Anterior cingulate cortex (tissue), 58 donors: ENCODE data around the gene OSGIN1.
A peak's percentile ranks its signal among the peaks of the same experiment; 100 is the strongest.

Experiments
- DNase-seq, 58 donors: peaks; one replicate each; lab custom pipeline; 2025; lab: John Stamatoyannopoulos, UW

The OSGIN1 gene, protein sequence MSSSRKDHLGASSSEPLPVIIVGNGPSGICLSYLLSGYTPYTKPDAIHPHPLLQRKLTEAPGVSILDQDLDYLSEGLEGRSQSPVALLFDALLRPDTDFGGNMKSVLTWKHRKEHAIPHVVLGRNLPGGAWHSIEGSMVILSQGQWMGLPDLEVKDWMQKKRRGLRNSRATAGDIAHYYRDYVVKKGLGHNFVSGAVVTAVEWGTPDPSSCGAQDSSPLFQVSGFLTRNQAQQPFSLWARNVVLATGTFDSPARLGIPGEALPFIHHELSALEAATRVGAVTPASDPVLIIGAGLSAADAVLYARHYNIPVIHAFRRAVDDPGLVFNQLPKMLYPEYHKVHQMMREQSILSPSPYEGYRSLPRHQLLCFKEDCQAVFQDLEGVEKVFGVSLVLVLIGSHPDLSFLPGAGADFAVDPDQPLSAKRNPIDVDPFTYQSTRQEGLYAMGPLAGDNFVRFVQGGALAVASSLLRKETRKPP

DNA sequence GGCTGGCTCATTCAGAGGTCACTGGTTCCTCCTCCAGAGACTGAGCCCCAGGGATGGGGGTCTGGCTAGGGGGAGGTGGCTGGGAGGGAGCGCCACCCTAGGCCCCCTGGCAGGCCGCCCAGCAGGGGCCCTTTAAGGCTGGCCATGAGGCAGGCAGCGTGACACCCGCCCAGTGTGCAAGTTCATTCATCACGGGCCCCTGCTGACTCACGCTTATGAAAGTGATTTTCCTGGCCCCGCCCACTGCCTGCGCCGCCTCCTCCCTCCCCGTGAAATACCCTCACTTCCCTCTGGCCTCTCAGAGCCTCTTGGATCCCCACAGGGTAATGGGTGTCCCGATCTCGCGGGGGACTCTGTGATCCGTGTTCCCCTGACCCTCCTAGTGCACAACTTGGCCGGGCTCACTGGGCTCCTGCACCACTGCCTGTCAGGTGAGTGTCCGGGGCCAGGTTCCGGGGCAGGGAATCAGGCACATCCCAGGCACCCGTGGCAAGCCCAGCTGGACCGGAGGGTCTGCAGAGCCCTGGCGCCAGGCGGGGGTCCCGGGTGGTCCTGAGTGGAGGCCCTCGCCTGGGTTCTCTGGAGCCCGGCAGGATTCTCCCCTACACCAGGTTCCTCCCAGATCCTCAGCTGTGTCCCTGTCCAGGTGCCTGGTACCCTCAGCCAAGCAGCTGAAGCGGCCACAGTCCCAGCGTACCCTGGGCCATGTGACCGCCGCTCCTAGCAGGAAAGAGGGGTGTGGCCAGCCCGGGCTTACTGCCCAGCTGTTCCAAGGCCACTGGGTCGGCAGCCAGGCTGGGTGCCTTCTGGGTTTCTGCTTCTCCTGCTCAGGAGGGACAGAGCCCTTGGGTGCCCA lies at the start of gene OSGIN1:
OSGIN1 (plus strand) TSS at position 301 of the 856 bp plus-strand sequence. CDS start 4,432 bp downstream, outside the sequence.
- DNase-seq, result peak in 57 of 58 donors; percentile 23 to 95 (median 67)

DNA sequence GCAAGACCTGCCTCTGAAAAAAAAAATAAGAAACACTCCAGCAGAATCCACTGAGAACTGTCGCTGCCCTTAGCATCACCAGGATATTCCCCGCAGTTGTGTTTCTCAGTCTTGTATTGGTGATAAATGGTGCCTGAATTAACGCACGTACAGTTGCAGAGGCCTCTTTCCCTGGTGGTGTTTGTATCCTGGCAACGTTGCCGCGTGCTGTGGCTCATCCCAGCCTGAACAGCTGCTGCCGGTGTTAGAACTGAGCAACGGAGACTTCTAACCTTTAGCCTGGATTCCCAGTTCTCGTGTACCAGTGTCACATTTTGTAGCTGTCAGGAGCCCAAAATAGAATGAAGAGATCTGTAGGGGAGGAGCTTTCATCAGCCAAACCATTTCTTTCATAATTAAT lies 49.3 kb upstream of the OSGIN1 start:
- DNase-seq, result peak in 7 of 58 donors; percentile 16 to 26 (median 20)

DNA sequence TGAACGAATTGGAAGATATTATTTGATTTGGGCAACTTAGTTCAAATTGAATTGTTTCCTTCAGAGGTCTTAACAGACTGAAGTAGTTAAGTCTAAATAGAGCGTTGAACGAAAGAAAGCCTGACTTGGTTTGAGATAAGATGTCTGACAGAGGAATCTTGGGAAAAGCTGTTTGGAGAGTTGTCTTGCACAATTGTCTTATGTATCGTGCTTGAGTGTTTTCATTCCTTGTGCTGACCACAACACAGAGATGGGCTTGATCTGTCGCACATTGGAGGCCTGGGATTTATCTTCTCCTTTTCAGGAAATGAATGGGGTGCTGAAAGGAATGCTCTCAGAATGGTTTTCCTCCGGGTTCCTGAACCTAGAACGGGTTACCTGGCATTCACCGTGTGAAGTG lies 46.4 kb upstream of the OSGIN1 start:
- no peak for DNase-seq

DNA sequence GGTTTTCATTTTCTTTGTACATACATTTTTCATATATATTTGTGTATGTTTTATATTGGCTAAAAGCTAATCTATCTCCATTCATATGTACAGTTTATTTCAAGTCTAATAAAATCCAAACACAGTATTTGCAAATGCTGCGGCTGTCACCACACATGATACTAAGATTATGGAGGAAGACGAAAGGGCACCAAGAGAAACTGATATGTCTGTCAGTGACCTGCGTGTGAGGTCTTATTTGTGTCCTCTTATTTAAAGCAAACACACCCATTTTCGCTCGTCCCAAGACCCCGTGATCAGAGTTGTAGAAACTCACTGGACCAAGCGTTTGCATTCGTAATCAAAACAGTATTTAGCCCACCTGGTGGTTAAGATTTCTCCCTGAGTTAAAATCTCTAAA lies 45.9 kb upstream of the OSGIN1 start:
- no peak for DNase-seq

DNA sequence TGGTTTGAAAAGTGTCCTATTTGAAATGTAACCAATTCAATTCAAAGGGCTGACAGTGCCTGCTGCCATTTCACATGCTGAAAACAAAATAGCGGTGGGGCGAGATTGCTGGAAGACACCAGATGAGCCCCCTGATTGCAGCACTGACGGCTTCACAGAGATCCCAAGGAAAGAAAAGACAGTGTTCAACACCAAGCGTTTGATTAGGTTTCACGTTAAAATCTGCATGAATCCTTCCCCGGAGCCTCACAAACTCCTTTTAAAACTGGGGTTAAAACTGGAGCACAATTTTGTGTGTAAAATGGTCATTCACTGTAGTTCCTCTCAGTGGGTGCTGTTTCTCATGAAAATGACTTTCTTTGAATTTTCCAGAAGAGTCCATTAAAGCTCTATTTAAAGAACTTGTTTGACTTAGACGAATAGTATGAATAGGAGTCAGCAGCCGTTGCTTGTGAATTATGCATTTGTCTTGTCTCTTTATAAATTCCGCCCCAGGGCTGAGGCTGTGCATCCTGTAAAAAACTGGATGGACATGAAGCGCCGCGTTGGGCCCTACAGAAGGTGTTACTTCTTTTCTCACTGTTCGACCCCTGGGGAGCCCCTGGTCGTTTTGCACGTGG lies 45.3 kb upstream of the OSGIN1 start:
- DNase-seq, result no peak

DNA sequence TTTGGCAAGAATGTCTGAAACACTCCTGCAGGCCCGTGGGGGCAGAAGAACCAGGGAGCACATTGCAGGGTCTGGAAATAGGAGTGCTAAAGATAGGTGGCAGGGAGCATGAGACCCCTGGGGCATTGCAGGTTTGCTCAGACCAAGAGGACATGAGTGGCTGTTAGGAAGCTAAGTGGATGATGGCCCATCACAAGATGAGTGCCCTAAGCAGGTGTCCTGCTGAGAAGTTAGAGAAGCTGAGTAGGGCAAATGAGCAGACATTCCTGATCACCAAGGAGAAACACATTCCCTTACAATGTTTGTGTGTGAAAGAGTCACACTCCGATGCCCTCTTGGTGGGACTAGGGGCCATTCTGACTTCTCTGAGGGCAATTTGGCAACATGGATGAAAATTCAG lies 44.2 kb upstream of the OSGIN1 start:
- DNase-seq, result no peak

DNA sequence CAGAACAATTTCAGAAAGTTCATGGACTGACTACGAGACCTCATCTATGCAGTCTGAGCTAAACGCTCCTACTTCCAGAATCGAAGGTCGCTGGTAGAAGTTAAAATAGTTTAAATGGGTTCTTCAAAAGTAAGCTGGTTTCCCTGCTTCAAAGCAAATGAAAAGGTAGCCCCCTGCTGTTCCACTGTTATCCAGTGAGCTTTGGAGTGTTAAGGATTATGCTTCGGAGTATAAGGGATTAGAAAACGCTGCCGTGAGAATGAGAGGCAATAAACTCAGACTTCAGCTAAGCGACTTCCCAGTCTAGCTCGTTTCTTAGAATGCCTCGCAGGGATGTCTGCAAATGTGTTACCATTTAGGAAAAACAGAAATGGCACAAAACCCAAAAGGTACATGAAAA lies 41.8 kb upstream of the OSGIN1 start:
- DNase-seq, result no peak

DNA sequence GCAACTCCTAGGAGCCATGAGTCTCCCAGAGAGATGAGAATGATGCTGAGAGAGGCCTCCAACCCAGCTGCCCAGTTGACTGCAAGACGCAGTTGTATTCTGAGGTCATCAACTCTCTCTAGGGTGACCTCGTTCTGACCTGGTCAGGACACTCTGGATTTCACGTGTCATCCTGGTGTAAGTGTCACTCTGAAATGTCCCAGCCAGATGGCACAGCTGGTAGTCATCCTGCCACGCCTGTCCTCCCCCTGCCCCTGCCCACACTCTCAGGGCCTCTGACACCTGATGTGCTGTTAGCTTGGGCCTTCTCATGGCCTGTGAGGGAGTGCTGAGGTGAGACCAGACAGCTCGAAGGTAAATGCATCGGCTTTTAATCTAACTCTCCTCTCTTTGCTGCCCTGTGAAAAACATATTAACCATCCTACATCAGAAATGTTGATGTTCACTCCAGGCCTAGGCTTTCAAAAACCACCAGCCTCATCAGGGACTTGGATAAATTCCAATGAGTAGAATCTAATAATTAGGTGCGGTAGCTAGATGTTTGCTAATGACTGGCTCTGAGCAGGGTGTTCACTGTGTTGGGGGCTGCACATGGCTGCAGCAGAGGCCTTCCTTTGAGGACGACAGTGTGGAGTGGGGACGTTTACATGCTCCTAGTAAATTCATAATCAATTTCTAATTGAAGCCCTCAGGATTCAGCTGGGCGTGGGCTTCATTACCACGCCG lies 40.4 kb upstream of the OSGIN1 start:
- DNase-seq, result no peak

DNA sequence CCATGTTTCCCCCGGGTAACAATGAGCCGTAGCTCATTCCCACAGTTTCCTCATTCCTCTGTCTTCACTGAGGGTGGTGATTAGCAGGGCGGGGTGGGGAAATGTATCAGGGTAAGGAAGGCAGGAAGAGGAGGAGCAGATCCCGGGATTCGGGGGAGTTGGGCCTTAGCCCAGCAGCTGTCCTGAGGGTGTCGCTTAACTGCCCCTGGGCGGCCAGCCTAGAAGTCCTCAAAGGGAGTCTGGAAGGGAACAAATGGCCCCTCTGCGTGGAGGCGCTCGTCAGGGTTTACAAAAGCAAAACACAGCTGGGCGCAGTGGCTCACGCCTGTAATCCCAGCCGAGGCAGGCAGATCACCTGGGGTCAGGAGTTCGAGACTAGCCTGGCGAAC lies 39.8 kb upstream of the OSGIN1 start:
- no peak for DNase-seq

DNA sequence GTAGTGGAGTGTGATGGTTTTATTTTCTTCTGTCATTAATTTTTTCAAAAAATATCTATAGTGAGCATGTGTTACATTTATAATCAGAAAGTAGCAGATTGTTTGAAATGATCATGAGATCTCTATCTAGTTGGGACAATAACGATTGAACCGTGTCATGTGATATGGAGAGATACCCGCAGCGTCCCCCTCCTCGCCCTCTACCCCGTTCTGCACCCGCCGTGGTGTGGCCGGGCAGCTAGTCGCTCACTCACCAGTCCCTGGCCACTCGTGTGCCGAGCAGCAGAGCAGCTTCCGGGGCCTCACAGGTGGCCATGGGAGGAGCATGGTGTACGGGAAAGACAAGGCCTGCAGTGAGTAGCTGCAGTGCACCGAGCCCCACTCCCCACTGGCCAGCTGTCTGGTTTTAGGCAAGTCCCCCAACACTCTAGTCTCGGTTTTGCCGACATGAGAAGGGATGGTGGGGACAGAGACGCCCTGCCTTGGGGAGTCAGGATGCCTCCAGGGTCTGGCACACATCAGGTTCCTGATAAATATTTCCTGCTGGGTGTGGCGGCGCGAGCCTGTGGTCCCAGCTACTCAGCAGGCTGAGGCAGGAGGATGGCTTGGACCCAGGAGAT lies 38.8 kb upstream of the OSGIN1 start:
- no peak for DNase-seq

DNA sequence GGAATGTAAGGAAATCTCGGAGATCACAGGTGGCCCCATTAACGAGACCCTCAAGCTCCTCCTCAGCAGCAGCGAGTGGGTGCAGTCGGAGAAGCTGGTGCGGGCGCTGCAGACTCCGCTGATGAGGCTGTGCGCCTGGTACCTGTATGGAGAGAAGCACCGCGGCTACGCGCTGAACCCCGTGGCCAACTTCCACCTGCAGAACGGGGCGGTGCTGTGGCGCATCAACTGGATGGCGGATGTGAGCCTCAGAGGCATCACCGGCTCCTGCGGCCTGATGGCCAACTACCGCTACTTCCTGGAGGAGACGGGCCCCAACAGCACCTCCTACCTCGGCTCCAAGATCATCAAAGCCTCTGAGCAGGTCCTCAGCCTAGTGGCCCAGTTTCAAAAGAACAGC lies 38.0 kb upstream of the OSGIN1 start:
- DNase-seq, result no peak

DNA sequence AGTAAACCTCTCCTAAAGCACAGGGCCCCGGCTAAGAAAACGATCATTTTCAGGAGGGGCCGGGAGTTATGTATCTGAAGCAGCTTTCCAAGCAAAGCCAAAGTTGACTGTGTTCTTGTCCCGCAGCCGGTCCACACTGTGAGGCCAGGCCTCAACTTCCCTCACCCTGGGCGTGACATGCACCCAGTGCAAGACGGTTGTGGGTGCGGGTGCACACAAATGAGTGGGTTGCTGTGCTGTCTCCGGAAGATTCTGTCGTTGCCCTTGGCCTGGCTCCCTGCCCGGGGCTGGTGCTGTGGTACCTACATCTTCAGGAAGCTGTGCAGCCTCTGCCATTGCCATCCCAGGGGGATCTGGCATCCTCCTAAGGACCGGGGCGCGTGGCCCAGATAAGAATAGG lies 37.5 kb upstream of the OSGIN1 start:
- no peak for DNase-seq

DNA sequence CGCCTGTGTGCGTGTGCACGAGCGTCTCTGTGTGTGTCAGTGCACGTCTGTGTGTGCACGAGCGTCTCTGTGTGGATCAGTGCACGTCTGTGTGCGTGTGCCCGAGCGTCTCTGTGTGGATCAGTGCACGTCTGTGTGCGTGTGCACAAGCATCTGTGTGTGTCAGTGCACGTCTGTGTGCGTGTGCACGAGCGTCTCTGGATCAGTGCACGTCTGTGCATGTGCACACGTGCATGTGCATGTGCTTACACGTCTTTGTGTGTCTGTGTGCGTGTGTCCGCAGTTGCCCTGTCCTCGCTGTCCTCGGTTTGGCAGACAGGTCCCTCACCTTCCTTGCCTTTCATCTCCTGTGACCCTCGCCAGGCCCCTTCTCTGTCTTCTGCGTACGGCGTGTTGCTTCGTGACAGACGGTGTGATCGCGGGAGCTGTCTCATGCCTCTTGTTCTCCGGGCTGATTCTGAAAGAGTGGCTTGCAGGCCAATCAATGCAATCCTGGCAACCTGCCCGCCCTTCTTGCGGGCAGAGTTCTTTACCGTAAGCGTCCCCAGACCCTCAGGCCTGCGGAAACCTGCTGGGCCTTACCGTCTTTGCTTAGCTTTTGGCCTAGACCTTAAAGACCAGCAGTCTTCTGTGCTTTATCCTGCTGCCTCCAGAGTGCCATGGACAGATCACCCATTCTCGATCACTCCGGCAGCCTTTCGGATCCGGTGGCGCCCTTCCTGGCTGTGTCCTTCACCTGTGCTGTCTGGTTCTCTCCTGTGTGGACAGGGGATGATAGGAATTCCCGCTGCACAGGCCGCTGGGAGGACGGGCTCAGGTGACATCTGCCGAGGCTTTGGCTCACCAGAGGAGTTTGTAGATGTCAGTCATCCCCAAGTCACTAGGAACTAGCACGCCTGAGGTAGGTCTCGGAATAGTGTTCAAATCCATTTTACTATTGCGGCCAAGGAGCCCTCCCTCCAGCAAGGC lies 35.6 kb upstream of the OSGIN1 start:
- DNase-seq, result no peak

DNA sequence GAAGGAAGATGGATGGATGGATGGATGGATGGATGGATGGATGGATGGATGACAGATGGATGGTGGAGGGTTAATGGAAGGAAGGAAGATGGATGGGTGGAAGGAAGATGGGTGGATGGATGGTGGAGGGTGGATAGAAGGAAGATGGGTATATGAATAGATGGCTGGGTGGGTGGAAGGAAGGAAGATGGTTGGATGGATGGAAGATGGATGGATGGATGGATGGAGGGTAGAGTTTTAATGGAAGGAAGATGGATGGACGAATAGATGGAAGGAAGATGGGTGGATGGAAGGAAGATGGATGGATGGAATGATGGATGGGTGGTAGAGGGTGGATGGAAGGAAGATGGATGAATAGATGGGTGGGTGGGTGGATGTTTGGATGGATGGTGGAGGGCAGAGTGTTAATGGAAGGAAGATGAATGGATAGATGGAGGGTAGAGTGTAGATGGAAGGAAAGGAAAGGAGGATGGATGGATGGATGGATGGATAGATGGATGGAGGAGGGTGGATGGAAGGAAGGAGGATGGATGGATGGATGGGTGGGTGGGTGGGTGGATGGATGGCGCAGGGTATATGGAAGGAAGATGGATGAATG lies 32.0 kb upstream of the OSGIN1 start:
- DNase-seq, result no peak

DNA sequence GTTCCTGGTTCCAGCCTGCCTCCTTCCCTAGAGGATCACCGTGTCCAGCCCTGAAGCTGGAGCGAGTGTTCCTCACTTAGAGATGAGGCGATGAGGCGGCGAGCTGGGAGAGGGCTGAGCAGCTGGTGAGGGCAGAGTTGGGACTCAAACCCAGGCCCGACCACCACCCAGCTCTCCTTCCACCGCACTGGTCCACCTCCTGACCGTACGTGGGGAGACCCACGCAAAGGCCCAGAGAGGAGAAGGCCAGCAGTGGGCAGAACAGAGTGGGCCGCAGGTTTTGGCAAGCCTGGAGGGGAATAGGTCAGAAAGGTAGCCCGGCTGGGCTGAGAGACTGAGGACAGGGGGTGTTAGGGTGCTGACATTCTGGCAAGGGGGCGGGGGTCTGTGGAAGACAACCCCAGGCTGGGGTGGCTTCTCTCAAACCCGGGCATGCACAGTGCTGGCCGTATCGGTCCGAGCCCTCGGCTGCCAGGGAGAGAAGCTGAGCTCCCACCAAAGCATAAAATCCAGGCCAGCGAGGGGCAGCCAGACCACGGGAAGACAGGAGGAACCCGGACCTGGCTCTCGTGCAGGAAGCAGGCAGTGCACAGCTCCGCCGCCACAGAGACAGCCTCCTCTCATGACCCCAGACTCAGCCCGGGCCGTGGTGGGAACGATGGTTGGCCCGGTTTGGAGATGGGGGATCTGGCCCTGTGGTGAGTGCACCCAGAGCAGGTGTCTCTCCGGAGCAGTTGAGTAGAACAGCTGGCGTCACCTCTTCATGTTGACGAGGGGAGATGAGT lies 29.3 kb upstream of the OSGIN1 start:
- DNase-seq, result no peak

DNA sequence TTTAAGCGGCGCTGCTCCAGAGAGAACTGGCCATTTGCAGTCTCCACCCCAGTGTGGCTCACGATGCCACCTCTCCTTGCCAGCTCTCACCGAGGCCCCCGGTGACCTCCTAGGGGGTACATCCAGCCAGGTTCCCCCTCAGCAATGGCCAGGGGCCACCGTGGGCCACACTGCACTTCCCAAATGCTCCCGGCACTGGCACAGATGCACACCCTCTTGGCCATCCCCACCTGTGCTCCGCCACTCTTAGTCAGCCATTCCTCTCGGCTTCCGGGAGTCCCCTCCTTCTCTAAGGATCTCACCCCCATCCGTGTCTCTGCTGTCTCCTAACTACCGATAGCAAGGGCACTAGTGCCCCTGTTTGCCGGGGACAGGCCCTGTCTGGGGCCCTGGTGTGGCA lies 28.4 kb upstream of the OSGIN1 start:
- DNase-seq, result no peak

DNA sequence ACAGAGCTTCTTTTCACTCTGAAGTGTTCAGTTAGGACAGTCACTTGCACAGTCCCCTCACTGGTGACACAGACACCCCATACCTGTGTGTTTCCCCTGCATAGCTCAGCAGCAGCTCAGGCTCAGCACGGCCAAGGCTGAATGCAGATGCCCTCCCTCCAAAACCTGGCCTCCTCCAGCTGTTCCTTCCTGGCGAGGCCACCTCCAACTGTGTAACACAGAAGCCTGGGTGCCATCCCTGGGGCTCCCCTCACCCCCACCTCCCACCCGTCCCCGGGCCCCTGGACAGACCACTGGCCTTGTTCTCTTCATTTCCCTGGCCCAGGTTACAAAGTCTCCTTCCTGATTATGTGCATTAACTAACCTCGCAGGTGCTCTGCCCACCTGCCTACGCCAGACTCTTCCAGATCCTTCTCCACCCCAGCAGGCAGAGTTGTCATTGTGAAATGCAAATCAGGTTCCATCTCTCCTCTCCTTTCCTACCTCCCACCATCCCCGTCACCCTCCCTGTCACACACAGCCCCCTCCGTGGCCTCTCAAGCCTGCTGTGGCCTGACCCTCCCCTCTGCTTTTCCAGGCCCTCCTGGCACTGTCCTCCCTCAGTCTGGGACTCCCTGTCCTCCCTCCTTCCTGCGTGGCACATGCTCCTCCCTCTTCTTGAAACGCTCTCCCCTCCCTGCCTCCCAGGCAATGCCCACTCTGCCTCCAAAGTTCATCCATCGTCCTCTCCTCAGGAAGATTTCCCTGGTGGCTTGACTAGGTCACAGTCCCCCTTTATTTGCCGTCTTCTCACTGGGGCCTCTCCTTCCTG lies 27.7 kb upstream of the OSGIN1 start:
- DNase-seq, result peak in 1 of 58 donors; percentile 23
